Testis (tissue), 3 donors: Measurements from ENCODE around the gene CEP85L. TPM values are rescaled to one million over a fixed set of nuclear protein-coding genes. Genes with fewer than 3 reads are reported as not detected.

Experiments used
- DNase-seq: peaks from one replicate; pipeline ENCODE4 v3.0.0-alpha.2; 2019
- H3K27ac ChIP-seq, 2 donors: fragments of 200-600 bp; sonication (generic); one replicate each; pipeline ENCODE4 v1.5.1; 2019
- H3K27me3 ChIP-seq: fragments of 200-600 bp; sonication (generic); one replicate; pipeline ENCODE4 v1.5.1; 2019
- H3K36me3 ChIP-seq: fragments of 200-600 bp; sonication (generic); one replicate; pipeline ENCODE4 v1.5.1; 2017; ENCODE audit warnings: low read depth; ENCODE audit errors: missing control alignments
- H3K4me1 ChIP-seq: fragments of 200-600 bp; sonication (generic); one replicate; pipeline ENCODE4 v1.5.1; 2019
- H3K4me3 ChIP-seq, 2 donors: fragments of 200-600 bp; sonication (generic); one replicate each; pipeline ENCODE4 v1.5.1; 2017 to 2019
- H3K9me3 ChIP-seq: fragments of 200-600 bp; sonication (generic); one replicate; pipeline ENCODE4 v1.5.1; 2017
- POLR2A ChIP-seq: fragments of 450-650 bp; IDR thresholded peaks from one replicate; pipeline ENCODE4 v1.6.1; 2017; ENCODE audit warnings: antibody characterized with exemption, mild to moderate bottlenecking, moderate library complexity
- WGBS, 2 donors: methylation state at CpG; one replicate each; pipeline ENCODE4 v1.1.5; 2018; 5-methylcytosine and 5-hydroxymethylcytosine counted together
- intact Hi-C: fragments of 100-400 bp; cut with DNase I; formaldehyde crosslinking; loops from one replicate; pipeline ENCODE4 v1.15.1; 2023; ENCODE audit warnings: low total_unique reads
- polyA plus RNA-seq: library from polyadenylated mRNA; stranded (reverse); fragments of 350-450 nt; fragmentation: Illumina TruSeq; extraction: RNeasy Lipid Tissue Mini Kit (QIAGEN cat#74804); gene quantifications from one replicate; pipeline ENCODE4 v1.2.3, GENCODE V29; 2014; ENCODE audit warnings: low read depth, low replicate concordance; ENCODE audit not compliant: insufficient read depth
- total RNA-seq, 2 donors: library from RNA; depleted of rRNA; stranded (reverse); fragments of >200 nt; gene quantifications; one replicate each; pipeline ENCODE4 v1.2.3, GENCODE V29; 2016
- TF ChIP-seq, protein P1 (sequence below), 3 experiments: fragments of 450-650 bp in 2 of 3; fragments of 200-600 bp in 1 of 3; sonication (generic) in 1 of 3; IDR thresholded peaks; one replicate each; pipeline ENCODE4 v1.5.1; 2016 to 2019; ENCODE audit warnings: antibody characterized with exemption in 3 of 3, mild to moderate bottlenecking in 2 of 3, moderate library complexity in 1 of 3

The CEP85L gene
- total and polyA plus RNA-seq, 3 donors from 2014 or later: 63.7 to 80.7 (median 78.8) TPM

DNA sequence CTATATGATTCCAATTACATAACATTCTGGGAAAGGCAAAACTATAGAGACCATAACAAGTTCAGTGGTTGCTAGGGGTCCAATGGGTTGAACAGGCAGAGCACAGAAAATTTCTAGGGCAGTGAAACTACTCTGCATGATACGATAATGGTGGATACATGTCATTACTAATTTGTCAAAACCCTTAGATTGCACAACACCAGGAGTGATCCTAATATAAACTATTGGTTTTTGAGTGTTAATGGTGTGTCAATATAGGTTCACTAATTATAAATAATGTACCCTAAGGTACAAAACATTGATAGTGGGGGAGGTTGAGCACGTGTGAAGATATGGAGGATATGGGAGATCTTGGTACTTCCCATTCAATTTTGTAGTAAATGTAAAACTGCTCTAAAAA is 145.7 kb downstream of the CEP85L start:
- no peak overlapping the region for H3K4me3 ChIP-seq
- WGBS, 2 donors: 87 to 95% methylated on average over 2 of the region's 2 CpGs
- no peak overlapping the region for H3K27ac ChIP-seq
- no peaks in the 10 kb centered on the region for H3K36me3 ChIP-seq
- TF ChIP-seq, protein P1, sequence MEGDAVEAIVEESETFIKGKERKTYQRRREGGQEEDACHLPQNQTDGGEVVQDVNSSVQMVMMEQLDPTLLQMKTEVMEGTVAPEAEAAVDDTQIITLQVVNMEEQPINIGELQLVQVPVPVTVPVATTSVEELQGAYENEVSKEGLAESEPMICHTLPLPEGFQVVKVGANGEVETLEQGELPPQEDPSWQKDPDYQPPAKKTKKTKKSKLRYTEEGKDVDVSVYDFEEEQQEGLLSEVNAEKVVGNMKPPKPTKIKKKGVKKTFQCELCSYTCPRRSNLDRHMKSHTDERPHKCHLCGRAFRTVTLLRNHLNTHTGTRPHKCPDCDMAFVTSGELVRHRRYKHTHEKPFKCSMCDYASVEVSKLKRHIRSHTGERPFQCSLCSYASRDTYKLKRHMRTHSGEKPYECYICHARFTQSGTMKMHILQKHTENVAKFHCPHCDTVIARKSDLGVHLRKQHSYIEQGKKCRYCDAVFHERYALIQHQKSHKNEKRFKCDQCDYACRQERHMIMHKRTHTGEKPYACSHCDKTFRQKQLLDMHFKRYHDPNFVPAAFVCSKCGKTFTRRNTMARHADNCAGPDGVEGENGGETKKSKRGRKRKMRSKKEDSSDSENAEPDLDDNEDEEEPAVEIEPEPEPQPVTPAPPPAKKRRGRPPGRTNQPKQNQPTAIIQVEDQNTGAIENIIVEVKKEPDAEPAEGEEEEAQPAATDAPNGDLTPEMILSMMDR (IDR thresholded peaks at IDR 0.05): no peak
- TF ChIP-seq POLR2A: no peak
- no peaks in the 10 kb centered on the region for H3K9me3 ChIP-seq
- intact Hi-C loops: no loop called here
- H3K27me3 ChIP-seq: no peaks in the 10 kb centered on the region
- no peaks in the 10 kb centered on the region for H3K4me1 ChIP-seq
- DNase-seq: no peak

DNA sequence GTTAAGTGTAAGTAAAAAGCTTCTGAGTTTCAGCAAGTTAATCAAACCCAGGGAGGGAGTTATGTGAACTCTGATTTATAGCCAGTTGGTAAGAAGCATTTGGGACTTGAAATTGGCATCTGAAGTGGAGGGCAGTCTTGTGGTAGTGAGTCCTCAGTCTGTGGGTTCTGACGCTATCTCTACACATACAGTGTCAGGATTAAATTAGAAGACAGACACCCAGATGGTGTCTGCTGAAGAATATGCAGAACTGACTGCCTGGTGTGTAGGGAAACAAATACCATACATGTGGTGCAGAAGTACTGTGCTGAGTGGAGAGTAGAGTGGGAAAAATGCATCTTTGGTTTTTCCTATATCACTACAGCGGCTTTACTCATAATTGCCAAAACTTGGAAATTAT is 146.8 kb downstream of the CEP85L start:
- intact Hi-C loops: no loop called here
- 90 to 100% methylated on average over 2 of the region's 2 CpGs for WGBS, 2 donors
- H3K36me3 ChIP-seq: no peaks in the 10 kb centered on the region

DNA sequence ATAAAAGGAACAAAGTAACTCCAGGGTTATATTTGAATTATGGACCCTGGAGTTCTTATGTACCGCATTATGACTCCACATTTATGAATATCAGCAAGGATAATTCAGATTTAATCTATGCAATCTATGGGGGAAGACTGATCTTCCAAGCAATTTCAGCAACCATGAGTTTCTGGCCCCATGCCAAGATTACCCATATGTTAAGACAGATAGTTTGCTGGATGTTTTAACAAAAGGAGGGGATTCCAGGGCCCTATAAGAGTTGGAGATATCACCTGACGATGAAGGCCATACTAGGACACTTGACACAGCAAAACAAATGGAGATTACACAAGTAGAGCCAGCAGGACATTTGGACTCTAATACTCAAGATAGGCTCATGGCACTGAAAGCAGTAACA is 149.2 kb downstream of the CEP85L start:
- H3K36me3 ChIP-seq: no peaks in the 10 kb centered on the region
- H3K4me1 ChIP-seq: no peaks in the 10 kb centered on the region
- H3K27ac ChIP-seq: no peak overlapping the region
- TF ChIP-seq POLR2A: no peak
- TF ChIP-seq, protein P1 (IDR thresholded peaks at IDR 0.05): no peak
- intact Hi-C loops: no loop called here
- no peak for DNase-seq
- no peaks in the 10 kb centered on the region for H3K27me3 ChIP-seq
- H3K9me3 ChIP-seq: no peaks in the 10 kb centered on the region
- no peak overlapping the region for H3K4me3 ChIP-seq
- WGBS, 2 donors: 48 to 70% methylated on average over 2 of the region's 2 CpGs

More for the DNA sequence above, 146.8 kb downstream of the CEP85L start:
- no peaks in the 10 kb centered on the region for H3K9me3 ChIP-seq
- no peak for TF ChIP-seq POLR2A
- TF ChIP-seq, protein P1 (IDR thresholded peaks at IDR 0.05): no peak
- DNase-seq: no peak
- H3K27ac ChIP-seq: no peak overlapping the region
- H3K4me3 ChIP-seq: no peak overlapping the region
- H3K4me1 ChIP-seq: no peaks in the 10 kb centered on the region
- H3K27me3 ChIP-seq: no peaks in the 10 kb centered on the region

DNA sequence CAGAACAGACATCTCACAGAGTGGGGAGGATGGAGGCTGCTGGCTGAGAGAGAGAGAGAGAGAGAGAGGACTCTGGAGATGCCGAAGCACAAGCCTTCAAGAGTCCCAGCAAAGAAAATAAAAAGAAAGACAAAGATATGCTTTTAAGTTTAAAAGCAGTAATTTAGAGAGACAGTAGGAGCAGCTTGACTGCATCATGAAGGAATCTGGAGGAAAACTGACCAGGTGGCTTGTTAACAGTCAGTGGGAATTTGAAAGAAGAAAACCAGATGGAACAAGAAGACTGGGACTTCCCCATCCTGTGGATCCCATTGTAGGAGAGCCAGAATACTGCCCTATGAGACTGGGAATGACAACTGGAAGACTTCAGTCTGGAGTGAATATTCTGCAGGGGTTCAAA is 149.6 kb downstream of the CEP85L start:
- DNase-seq: no peak
- Histone ChIP-seq H3K4me3 (no peak overlapping the region), H3K27ac (no peak overlapping the region), H3K4me1 (no peaks in the 10 kb centered on the region), H3K27me3 (no peaks in the 10 kb centered on the region), H3K36me3 (no peaks in the 10 kb centered on the region), H3K9me3 (no peaks in the 10 kb centered on the region)
- intact Hi-C loops: no loop called here
- TF ChIP-seq, protein P1 (IDR thresholded peaks at IDR 0.05): no peak
- TF ChIP-seq POLR2A: no peak
- WGBS, 2 donors: 92 to 96% methylated on average over 1 of the region's 1 CpG

DNA sequence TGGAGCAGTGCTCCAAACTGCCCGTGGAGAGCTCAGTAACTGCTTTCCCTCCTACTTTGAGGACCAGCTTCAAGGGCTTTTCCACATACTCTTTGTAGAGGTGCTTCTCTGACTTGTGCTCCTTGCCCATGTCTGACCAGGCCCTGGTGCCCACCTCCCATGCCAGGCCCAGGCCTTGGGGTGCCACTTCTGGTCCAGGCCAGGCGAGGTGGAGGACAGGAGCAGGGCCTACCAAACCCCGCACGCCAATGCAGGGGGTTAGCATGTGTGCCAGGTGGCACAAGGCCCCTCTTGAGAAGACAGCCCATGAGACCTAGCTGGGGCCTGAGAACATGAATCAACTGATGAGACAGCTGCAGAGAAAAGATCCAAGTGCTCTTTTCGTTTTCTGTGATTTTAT is 150.3 kb downstream of the CEP85L start:
- no peak overlapping the region for H3K27ac ChIP-seq
- no peaks in the 10 kb centered on the region for H3K27me3 ChIP-seq
- no peak for DNase-seq
- no peak overlapping the region for H3K4me3 ChIP-seq
- WGBS, 2 donors: 96 to 98% methylated on average over 5 of the region's 5 CpGs
- H3K9me3 ChIP-seq: no peaks in the 10 kb centered on the region
- H3K4me1 ChIP-seq: no peaks in the 10 kb centered on the region
- intact Hi-C loops: no loop called here
- no peak for TF ChIP-seq POLR2A
- TF ChIP-seq, protein P1 (IDR thresholded peaks at IDR 0.05): no peak
- no peaks in the 10 kb centered on the region for H3K36me3 ChIP-seq
